Activated naive CD4-positive, alpha-beta T cell (primary cell): Measurements from ENCODE around the gene AVPR1B.

Source experiments
- DNase-seq, 4 experiments: peaks; one replicate each; lab custom pipeline; 2025; lab: John Stamatoyannopoulos, UW

Gene AVPR1B

DNA sequence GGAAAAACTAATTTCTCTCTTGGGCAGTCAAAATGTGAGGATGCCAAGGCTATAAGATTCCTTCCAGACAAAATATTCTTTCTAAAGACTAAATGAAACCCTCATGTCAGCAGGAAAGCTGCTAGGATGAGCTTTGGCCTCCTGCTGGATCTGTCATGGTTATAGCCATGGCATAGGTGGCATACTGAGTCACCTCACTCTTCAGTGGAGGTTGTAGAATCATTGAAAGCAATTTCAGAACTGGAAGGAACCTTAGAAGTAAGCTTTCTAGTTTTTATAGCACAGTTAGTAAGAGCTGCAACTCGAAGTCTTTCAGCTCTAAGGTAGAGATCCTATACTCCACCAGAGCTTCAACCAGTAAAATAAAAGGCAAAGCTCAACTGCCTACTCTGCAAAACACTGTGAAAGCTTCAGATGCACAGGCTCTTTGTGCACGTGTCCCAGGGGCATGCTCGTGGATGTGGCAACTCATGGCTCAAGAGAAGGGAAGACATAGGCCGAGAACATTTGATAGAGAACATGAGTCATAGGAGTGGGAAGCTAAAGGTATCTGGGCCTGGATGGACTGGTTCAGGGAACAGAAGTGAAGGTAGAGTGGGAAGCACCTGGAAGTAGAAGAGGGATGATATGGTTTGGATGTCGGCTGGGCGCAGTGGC is 5.8 kb downstream of the AVPR1B start:
- DNase-seq = no peak

DNA sequence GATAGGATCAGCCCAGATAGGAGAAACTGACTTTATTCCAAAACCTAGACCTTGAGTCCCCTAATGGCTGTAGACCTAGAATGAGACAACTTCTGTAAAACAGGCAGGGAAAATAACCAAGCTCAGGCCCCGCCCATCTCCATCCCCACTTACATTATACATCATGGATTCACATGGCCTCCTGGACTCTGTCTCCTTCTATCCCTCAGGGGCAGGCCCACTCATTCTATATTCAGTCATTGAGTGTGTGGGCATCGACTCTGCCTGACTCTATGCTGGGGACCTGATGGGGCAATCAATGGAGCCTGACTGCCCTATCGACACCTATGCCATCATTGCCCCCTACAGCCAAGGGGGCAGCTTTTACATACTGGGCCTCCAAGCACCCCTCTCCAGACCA is 6.4 kb downstream of the AVPR1B start:
- DNase-seq = no peak

DNA sequence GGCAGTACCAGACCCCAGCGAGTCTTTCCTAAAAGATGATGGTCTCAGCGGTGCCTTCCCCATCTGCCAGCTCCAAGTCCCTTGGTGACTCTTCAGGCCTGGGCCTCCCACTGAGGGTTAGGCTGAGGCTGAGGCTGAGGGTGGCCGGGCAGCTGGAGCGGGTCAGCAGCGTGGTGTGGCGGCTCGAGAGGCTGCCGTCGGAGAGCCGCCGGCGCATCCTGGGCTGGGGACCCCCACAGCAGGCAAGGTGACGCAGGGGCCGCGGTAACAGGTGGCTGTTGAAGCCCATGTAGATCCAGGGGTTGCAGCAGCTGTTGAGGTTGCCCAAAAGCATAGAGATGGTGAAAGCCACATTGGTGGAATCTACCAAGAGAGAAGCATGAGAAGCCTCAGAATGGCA is 7.0 kb downstream of the AVPR1B start:
- no peak for DNase-seq

DNA sequence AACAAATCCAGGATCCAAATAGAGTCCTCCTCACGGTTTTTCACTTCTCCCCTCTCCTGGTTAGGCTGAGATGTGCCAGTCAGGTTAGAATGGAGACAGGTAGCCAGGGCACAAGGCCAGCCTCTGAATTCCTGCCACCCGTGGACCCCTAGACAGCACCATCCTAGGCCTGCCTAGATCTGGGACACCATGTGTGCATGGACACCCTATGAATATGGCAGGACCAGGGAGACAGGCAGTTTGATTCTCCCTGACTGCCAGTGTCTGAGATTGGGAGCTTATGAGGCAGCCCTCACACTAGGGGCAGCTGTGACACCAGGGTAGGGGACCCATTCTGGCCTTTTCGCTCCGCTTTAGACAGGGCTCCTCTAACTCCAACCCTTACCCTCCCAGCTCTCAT is 7.5 kb downstream of the AVPR1B start:
- DNase-seq = no peak

DNA sequence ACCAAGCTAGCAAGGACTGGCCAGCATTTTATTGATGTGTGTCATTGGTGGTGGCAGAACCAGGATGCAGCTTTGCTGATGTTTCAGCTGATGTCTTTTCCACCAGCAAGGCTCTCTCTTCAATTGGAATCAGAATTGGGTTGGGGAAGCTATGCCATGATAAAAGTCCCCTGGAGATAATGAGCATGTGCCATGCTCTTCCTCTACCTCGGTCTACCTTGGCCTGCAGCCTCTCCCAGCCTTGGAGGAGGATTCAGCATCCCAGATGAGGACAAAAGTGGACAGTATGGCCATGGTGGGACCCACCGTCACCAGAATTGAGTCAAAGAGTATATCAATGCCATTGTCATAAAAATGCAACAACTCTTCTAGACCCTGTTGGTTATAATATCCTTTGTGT is 8.6 kb downstream of the AVPR1B start:
- no peak for DNase-seq

DNA sequence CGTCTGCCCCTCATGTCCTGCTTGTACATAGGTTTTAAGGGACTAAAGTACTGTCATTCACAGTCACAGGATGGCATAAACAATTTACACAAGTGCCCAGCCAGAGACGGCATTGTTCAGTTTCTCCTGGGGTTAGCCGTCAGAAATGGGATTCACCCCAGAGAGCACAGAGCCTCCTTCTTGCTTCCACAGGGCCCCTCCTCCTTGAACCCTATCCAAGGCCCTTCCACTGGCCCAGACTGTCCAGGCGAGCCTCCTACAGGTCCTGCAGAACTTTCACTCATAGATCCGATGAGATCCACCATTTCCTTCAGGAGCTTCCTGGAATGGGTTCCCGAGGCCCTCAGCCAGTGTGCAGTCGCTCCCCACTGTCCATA is 10.0 kb downstream of the AVPR1B start:
- DNase-seq = no peak

DNA sequence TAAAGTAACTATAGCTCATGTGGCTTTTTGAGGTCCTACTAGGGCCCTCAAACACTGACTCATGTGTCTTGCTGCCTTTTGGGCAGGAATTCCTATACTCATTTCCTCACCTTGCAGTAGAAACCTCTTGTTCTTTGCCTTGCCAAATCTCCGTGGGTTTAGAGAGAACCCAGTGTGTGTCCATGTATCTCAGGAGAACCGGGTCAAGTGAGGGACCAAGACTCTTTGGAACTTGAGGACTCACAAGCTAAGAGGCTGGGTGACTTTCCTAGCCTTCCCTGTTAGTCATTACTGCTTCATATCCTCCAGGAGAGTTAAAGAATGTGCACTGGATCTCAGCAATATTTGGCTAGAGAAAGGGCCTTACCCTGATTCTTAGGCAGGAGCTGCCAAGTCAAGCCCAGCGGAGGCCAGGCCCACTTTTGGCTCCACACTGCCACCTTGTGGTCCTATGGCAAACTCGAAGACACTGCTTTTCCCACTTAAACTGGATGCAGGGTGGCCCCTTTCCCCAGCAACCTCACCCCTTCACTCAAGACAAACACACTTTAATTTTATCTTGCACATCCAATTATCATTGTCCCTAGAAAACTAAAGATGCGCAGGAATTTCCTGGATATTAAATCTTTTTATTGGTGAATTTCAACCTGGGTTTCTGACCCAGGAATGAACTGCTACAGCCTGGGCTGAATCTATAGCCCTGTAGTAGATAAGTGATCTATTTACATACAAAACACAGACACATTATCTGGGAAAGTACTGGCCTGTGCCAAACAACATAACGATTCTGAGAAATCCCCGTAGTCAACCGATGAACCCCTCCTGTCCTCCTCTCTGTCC is 10.6 kb downstream of the AVPR1B start:
- peak; percentile 54 to 62 (median 57) for DNase-seq

DNA sequence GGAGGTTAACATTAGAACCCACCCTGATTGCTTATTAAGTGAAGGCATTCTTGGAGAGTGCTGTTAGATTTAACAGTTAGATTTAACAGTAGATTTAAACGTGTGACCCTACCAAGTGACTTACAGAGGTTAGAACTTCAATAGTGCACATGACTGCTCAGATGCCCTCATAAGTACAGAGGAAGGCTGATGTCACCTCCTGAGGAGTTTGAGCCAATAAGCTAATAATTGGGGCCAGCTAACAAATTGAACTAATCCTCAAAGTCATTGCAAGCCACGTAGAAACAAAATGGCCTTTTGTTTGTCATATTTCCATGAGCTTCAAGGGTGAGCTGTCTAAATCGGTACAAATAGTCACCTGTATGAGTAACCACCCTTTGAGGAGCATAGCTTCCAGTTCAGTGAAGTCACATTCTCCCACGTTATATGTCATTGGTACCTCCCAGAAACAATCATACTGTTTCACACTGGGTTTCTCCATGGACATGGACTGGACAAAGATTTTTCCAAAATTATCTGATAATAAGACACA is 11.7 kb downstream of the AVPR1B start:
- DNase-seq = no peak

DNA sequence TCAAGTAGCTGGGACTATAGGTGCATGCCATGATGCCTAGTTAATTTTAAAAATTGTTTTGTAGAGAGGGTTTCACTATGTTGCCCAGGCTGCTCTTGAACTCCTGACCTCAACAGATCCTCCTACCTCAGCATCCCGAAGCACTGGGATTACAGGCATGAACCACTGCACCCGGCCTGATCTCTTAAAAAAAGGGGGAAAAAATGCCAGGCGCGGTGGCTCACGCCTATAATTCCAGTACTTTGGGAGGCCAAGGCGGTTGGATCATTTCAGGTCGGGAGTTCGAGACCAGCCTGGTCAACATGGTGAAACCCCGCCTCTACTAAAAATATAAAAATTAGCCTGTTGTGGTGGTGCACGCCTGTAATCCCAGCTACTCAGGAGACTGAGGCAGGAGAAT is 13.2 kb downstream of the AVPR1B start:
- DNase-seq = no peak

DNA sequence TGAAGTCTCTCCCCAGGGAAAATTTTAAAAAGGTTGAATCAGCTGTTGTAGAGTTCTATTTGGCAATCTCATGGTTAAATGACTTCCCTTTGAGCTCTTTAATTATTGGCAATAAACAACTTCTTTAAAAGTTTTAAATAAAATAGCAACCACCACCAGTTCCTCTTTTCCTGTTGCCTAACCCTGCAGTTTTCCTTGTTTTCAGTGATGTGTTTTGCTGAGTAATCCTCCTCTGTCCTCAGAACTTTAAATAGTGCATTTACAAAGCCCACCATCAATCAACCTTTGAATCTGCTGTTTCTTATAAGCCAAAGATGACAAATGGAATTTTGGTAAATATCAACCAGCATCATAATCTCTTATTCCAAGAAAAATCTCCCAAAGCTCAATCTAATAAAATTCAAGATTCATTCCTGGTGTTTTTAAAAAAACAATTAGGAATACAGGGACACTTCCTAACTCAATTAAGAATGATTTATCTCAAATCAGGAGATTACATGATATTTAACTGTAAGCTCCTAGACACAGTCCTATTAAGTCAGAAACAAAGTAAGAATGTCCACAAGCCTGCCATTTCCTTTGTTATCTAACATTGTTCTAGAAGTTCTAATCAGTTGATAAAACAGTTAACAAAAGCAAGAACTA is 14.8 kb downstream of the AVPR1B start:
- no peak for DNase-seq

DNA sequence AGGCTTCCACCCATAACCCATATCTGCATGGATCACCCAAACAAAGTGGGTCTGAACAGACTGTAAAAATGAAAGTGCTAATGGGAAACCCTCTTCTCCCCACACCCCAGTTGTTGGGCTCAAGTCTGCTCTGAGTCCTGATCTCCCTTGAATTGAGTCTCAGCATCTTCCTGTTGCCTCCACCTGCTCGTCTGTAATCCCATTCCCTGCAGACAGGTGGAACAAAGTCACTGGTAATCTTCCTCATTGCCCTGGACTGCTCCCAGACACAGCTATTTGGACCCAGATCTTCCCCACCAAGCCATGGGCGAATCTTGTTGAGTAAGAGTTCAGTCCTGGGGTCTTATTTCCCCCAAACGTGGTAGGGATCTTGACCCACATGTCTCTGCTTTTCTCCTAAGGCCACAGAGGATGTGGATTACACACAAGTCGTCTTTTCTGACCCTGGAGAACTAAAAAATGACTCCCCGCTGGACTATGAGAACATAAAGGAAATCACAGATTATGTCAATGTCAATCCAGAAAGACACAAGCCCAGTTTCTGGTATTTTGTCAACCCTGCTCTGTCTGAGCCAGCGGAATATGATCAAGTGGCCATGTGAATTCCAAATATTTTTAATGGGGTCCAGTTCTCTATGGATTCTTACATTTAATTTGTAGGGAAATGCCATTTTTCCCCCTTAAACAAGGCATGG is 15.7 kb downstream of the AVPR1B start:
- no peak for DNase-seq

DNA sequence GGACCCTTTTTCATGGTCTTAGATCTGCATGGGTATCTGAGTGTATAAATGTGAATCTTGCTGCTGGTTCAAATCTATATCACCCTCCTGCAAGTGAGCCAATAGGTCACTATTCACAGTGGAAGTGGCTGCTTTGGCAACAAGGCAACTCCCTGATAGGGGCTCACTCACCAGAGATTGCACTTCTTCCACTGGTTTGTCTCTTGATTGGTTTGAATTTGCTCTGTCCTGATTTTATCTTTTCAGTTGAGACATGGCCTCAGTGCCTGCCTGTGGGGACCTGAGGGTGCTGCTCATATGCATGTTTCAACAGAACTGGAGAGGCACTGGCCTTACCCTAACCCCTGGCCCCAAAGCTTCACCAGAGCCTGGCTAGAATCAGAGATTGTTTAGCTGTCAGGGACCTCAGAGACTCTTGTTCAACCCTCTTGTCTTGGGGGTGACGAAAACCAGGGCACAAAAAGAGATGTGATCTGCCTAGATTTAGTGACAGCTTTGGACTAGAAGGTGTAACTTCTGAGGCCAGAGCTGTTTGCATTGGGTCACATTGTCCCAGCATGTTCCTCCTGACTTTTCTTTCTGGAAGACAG is 16.9 kb downstream of the AVPR1B start:
- DNase-seq = no peak

DNA sequence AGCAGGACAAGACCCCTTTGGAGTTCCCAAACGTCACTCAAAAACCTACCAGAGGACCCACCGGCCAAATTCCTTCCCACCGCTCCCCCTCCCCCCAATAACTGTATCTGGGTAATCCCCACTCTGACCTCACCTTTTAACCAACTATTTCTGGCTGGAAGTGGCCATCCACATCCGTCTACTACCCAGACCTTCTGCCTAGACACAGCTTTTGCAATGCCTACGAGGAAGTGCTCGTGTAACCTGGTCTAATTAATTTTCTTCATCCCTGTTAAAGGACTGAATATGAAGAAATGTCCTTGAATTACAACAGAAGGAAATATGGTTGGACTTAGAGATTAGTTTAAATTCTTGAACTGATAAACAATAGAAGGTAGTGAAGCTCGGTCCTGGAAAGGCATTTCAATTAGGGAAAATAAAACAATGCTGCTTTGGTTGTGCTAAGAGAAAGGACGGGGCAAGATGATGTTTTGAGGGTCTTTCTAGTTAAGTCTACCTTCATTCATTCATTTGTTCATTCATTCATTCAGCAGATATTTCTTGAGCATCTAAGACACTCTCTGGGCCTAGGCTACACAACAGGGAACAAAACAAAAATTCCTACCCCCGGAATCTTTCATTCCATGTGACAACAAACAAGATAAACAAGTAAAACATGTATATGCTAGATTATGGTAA is 18.8 kb downstream of the AVPR1B start:
- DNase-seq = no peak

DNA sequence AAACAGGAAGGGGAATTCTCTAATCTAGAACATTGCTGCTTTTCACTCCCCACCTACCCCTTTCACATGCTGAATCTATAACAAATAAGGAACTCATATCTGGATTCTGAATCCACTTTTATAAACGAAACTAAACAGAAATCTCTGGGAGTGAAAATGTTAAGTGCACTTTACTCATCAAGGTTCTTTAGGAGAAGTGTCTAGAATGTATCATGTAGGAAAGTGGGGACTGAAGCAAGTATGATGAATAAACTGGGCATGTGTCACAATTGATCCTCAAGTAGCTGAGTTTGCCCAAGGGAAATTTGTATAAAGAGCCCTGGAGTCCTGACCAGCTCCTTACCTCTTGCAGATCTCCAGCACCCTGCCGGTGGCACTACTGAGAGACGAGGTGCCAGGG is 19.8 kb downstream of the AVPR1B start:
- DNase-seq = no peak

DNA sequence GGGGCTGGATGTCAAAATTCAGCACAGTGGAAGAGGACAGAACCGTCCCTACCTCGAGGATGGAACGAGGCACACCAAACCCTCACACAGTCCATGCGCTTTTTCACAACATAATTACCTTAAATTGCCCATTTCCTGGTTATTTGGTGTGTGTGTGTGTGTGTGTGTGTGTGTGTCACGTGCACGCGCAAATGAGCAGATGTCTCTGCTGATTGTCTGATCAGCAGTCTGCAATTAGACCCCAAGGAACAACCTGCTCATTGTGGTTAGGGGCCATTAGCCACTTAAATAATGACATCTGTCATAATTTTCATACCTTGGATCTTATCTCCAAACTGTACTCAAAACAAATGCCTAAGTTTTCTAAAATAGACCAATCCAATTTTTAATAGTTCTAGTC is 23.2 kb downstream of the AVPR1B start:
- DNase-seq = no peak

DNA sequence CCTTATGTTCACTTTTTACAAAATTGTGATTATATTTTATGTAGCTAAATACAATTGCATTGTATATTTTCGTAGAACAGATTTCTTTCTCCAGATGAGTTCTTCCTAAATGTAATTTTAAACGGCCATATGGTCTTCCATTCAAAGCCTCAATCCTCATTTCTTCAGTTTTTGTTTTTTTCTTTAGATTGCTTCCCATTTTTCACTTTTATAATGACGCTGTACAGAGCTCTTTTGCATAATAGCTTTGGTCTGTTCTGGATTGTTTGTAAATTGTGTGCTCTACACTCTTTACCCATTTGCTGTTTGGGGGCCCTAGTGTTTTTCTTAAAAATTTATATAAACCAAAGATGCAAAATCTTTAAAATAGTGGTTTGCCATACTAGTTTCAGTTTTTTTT is 27.8 kb downstream of the AVPR1B start:
- DNase-seq = no peak

DNA sequence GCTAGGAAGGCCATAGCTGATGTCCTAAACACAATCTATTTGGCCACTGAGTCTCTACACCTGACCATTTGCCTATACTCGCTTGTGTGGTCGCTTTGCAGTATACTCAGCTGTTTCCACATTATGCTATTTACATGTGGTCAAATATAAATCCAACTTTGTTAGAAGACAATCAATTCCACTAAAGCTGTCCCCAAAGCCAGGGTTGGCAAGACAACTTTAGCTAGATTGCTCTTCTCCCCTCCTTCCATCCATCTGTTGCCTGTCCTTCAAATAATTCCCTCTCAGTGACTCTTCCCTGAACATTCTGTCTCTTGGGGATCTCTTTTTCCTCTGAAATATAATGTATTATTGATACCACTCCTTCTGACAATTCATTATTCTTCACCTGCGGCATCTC is 30.1 kb downstream of the AVPR1B start:
- no peak for DNase-seq

DNA sequence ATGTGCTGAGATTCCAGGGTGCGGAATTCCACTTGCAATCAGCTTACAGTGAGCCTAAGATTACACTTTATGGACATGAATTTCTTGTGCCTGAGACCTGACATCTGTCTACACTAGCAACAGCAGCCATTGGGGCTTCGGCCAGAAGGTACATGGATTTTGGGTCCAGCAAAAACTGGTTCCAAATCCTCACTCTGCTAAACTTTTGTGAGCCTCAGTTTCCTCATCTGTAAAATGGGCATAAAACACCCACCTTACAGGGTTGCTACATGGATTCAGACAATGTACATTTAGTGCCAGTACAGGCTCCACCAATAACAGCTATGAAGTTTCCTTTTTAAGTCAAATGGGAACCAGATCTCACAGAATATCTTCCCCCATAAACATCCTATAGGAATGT is 33.4 kb downstream of the AVPR1B start:
- DNase-seq = no peak

DNA sequence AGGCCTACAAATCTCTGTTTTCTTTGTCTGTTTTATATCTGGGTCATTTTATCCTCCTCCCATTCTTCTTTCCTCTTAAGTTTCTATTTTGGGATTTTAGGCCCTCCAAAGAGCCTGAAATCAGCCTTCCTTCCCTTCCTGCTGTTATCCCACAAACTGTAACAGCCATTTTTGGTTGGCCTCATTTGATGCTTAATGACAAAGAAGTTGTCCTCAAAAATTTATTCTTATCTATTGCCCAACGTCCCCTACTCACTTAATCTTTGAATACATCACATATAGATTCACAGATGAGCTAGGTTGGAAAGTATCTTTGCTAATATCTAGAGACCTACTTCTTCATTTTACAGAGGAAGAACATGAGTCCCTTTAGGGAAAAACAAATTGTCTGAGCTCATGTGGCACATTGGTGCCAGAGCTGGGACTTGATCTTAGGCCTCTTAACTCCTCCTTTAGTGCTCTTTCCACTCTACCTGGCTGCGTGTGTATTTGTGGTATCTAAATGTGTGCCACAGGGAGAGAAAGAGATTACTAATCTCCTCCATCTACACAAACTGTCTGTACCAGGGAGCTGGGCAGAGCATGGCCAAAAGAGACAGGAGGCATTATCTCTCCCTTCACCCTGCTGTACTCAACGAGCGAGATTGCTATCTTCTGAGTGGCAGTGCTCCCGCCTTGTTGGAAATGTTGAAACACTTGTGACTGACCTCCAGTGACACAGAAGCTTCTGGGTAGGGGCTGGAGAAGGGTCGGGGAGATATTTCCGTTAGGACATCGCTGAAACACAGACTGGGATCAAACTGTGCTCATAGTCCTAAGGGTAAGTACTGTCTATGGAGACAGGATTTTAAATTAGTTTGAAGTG is 34.1 kb downstream of the AVPR1B start:
- no peak for DNase-seq

DNA sequence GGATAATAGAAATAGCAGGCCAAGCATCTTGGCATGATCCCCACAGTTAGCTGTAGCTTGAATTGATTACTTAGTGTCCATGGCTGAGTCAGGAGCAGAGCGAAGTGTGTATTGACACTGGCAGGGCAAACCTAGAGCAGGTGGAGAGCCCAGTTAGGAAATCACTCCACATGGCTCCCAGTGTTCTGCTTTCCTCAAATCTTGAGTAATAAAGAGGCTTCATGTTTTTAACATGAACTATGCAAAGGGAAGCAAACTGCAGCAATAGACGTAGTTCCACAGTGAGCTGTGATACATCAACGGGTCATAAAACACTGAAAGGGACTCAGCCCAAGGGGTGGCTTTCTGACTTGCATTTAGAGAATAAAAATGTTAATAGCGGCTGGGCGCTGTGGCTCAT is 35.3 kb downstream of the AVPR1B start:
- no peak for DNase-seq
